GM12878 (cell line): ENCODE measurements around the gene NSDHL. TPM values are rescaled to one million over a fixed set of nuclear protein-coding genes. Genes with fewer than 3 reads are reported as not detected.
"Not testable (repeated sequence)": the region's sequence is repeated elsewhere in the genome, so short reads cannot be mapped to it uniquely, and the experiment has no call there.

Source experiments
- ATAC-seq: fragments of 200-7000 bp; cut with Tn5 transposase; 3 replicates; pipeline ENCODE4 v1.9.1; 2020; ENCODE audit warnings: mild to moderate bottlenecking, moderate library complexity
- BruUV-seq: library from RNA; stranded (reverse); fragments of 400-500 nt; replicated peaks from 2 replicates; lab custom pipeline; 2021; lab: Mats Ljungman, UMichigan
- CTCF ChIA-PET: fragments of 300-600 bp; sonication (Branson Sonifier 250); formaldehyde crosslinking; extraction: SDS; loops from one replicate; lab custom pipeline; 2021; ENCODE audit warnings: inconsistent platforms; lab: Yijun Ruan, JAX
- POLR2A ChIA-PET: fragments of 350-600 bp; formaldehyde crosslinking; extraction: SDS; loops from one replicate; lab custom pipeline; 2021; ENCODE audit warnings: inconsistent platforms; lab: Charles Lee
- RAD21 ChIA-PET: fragments of 300-600 bp; sonication (Branson Sonifier 250); formaldehyde crosslinking; loops from one replicate; lab custom pipeline; 2023; ENCODE audit warnings: antibody characterized with exemption; ENCODE audit not compliant: unreplicated experiment; lab: Charles Lee
- SMC1A ChIA-PET: fragments of 300-600 bp; sonication (Branson Sonifier 250); formaldehyde crosslinking; loops from one replicate; lab custom pipeline; 2023; ENCODE audit not compliant: unreplicated experiment, uncharacterized antibody; lab: Charles Lee
- DNase-seq: peaks from one replicate; pipeline ENCODE4 v3.0.0-alpha.2; 2011; ENCODE audit warnings: low read depth, low spot score
- FAIRE-seq: peaks from 3 replicates; lab custom pipeline; 2011; peaks lifted over from hg19 to GRCh38; lab: Jason Lieb, UNC
- H2AFZ ChIP-seq: 2 replicates; pipeline ENCODE4 v1.6.0; 2011; ENCODE audit warnings: low read depth, low read length, control low read depth; ENCODE audit not compliant: control insufficient read depth
- H3K27ac ChIP-seq: 2 replicates; pipeline ENCODE4 v1.5.1; 2011; ENCODE audit warnings: control low read depth; ENCODE audit not compliant: control insufficient read depth, insufficient read depth
- H3K27me3 ChIP-seq, 2 experiments: replicated peaks in 1 of 2; 2 replicates each; pipeline versions ENCODE4 v1.6.0 to v1.6.1; 2011; ENCODE audit warnings: low read length in 1 of 2; ENCODE audit not compliant: control insufficient read depth in 2 of 2, insufficient read depth in 2 of 2
- H3K36me3 ChIP-seq, 2 experiments: 2 replicates each; pipeline ENCODE4 v1.5.1; 2011; ENCODE audit warnings: low read length in 1 of 2; ENCODE audit not compliant: control insufficient read depth in 2 of 2, insufficient read depth in 2 of 2
- H3K4me1 ChIP-seq: 2 replicates; pipeline ENCODE4 v1.6.1; 2011; ENCODE audit warnings: mild to moderate bottlenecking, low read length, moderate library complexity, mixed read lengths; ENCODE audit not compliant: control insufficient read depth, insufficient read depth
- H3K4me2 ChIP-seq: 2 replicates; pipeline ENCODE4 v1.6.0; 2011; ENCODE audit warnings: control low read depth; ENCODE audit not compliant: control insufficient read depth, insufficient read depth
- H3K4me3 ChIP-seq: fragments of 200-600 bp; sonication (generic); 2 replicates; pipeline ENCODE4 v1.5.1; 2016
- H3K79me2 ChIP-seq: 2 replicates; pipeline ENCODE4 v1.6.0; 2011; ENCODE audit warnings: low read length; ENCODE audit not compliant: control insufficient read depth, insufficient read depth
- H3K9ac ChIP-seq: 2 replicates; pipeline ENCODE4 v1.8.0; 2011; ENCODE audit warnings: low read length, control low read depth, mixed read lengths; ENCODE audit not compliant: control insufficient read depth, insufficient read depth
- H3K9me3 ChIP-seq: replicated peaks from 3 replicates; pipeline ENCODE4 v1.5.1; 2011; ENCODE audit warnings: mild to moderate bottlenecking, low read length; ENCODE audit not compliant: control insufficient read depth, insufficient read depth
- H4K20me1 ChIP-seq: 2 replicates; pipeline ENCODE4 v1.6.0; 2011; ENCODE audit not compliant: control insufficient read depth, insufficient read depth
- CEBPB ChIP-seq, 2 experiments: fragments of 150-350 bp in 1 of 2; IDR thresholded peaks; 2 replicates each; pipeline ENCODE4 v1.6.1; 2012 to 2014; ENCODE audit warnings: low read depth in 2 of 2, low read length in 2 of 2, borderline replicate concordance in 1 of 2, inconsistent platforms in 1 of 2
- HDAC2 ChIP-seq: fragments of 200-600 bp; sonication (generic); IDR thresholded peaks from 2 replicates; pipeline ENCODE4 v1.6.1; 2017
- PKNOX1 ChIP-seq: fragments of 450-650 bp; IDR thresholded peaks from 2 replicates; pipeline ENCODE4 v1.6.1; 2016; ENCODE audit warnings: mild to moderate bottlenecking
- RELA ChIP-seq: fragments of 450-650 bp; IDR thresholded peaks from 2 replicates; pipeline ENCODE4 v1.8.0; 2014; ENCODE audit warnings: borderline replicate concordance; ENCODE audit not compliant: partially characterized antibody
- ZBED1 ChIP-seq: IDR thresholded peaks from 2 replicates; pipeline ENCODE4 v1.6.1; 2016; ENCODE audit warnings: borderline replicate concordance
- WGBS: methylation state at CpG from one replicate; pipeline ENCODE4 v1.1.6; 2016; ENCODE audit warnings: low lambda C conversion rate; ENCODE audit not compliant: insufficient replicate concordance, insufficient coverage; ENCODE audit errors: missing lambda C conversion rate; 5-methylcytosine and 5-hydroxymethylcytosine counted together
- in situ Hi-C: fragments of 300-500 bp; cut with MboI; formaldehyde crosslinking; loops from 9 replicates; pipeline ENCODE4 v1.14.3; 2018; ENCODE audit warnings: mixed read lengths
- intact Hi-C: fragments of 100-400 bp; cut with micrococcal nuclease; formaldehyde crosslinking; loops from one replicate; pipeline ENCODE4 v1.14.2; 2022; ENCODE audit not compliant: unreplicated experiment
- polyA plus RNA-seq, 11 experiments: library from polyadenylated mRNA; depleted of rRNA in 4 of 11; unstranded in 6 of 11; stranded (reverse) in 5 of 11; fragments of >200 nt; fragmentation: Nextera tagmentation in 4 of 11; fragmentation: Illumina TruSeq in 1 of 11; extraction: Ambion mirVana in 4 of 11; extraction: Trizol in 1 of 11; gene quantifications; 1 replicate in 1 of 11; 2 replicates in 10 of 11; pipeline versions ENCODE4 v1.2.1 to v1.2.3, GENCODE V29; 2011 to 2016; ENCODE audit warnings: inconsistent platforms in 2 of 11, missing spikeins in 2 of 11, low read depth in 1 of 11
- total RNA-seq, 4 experiments: library from RNA; depleted of rRNA in 3 of 4; stranded (reverse); fragments of >200 nt in 3 of 4; fragmentation: Illumina TruSeq in 1 of 4; extraction: Trizol in 1 of 4; gene quantifications; 2 replicates each; pipeline versions ENCODE4 v1.2.1 to v1.2.3, GENCODE V29; 2013 to 2021

NSDHL gene
- total and polyA plus RNA-seq, 10 of the 15 experiments (the other 5 are each of a cell fraction or from before 2014, with no cell fraction given): 16.9 to 37.1 (median 26.9) TPM

DNA sequence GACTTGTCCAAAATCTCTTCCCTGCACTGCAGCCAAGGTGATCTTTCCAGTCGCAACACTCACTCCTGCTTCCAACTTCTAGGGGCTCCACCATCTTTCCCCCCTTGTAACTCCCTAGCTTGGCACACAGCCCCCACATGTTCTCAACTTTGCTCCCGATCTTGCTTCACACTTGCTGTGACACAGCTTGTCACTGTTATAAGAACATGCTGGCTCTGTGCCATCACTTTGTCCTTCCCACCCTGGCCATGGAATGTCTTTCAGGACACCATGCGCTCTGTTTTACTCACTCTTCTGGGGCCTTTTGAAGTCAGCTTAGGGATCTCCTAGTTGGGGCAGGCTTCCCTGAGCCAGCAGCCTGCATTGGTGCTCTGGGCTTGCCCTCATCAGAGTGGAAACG is 2.5 kb downstream of the NSDHL start (continued):
- no peak for TF ChIP-seq RELA
- TF ChIP-seq ZBED1: no peak
- no peak for TF ChIP-seq PKNOX1
- no peak for TF ChIP-seq CEBPB (IDR thresholded peaks at IDR 0.05; ENCODE audit: borderline replicate concordance in 1 of 2, low read depth in 2 of 2, low read length in 2 of 2)
- TF ChIP-seq HDAC2: no peak
- TF ChIP-seq, all 136 proteins: peak for 0

GRCh38 chrX:152835470-152835869 is 4.6 kb downstream of the NSDHL start:
- in situ Hi-C loops, CTCF ChIA-PET, H3K27me3 ChIP-seq, FAIRE-seq, POLR2A ChIA-PET, H3K4me3 ChIP-seq, DNase-seq, H3K27ac ChIP-seq, BruUV-seq, ATAC-seq, H2AFZ ChIP-seq, H3K9me3 ChIP-seq, intact Hi-C loops, SMC1A ChIA-PET, H3K9ac ChIP-seq, H3K4me1 ChIP-seq, H3K4me2 ChIP-seq, H4K20me1 ChIP-seq, RAD21 ChIA-PET, H3K36me3 ChIP-seq: not testable (repeated sequence)
- peaks cover 15% of the 10 kb centered on the region for H3K79me2 ChIP-seq
- 50% methylated on average over 1 of the region's 1 CpG for WGBS
